ENCODE measurements around the gene WDR93. TPM values are rescaled to one million over a fixed set of nuclear protein-coding genes. Genes with fewer than 3 reads are reported as not detected.

The WDR93 gene
- total and polyA plus RNA-seq, 4 donors, result 0.08 TPM; not detected in 2

DNA sequence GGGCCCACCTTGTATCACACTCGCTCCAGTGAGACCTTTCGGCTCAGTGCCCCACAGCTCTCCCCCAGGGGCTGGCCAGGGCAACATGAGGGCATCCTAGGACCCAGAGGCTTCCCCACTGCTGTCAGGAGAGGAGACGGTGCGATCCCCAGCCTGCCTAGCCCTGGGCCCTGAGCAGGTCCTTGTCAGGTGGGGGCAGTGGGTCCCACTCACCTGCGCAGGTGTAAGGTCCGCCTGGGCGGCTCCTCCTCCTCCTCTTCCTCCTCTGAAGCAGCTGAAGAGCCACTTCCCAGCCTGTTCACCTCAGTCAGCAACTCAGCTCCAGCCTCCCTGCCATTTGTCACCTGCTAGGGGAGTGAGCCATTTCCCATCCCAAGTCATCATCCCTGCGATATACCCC is 44.9 kb upstream of the WDR93 start:
- 97% methylated on average over 8 of the region's 8 CpGs for WGBS
- TF ChIP-seq HNF4A (conservative IDR thresholded peaks at IDR 0.05) (no peak), YY1 (IDR thresholded peaks at IDR 0.05) (no peak), HNF4G (IDR thresholded peaks at IDR 0.05) (no peak), FOXA2 (IDR thresholded peaks at IDR 0.05) (no peak), RAD21 (IDR thresholded peaks at IDR 0.05) (no peak), JUND (IDR thresholded peaks at IDR 0.05) (no peak), FOXA1 (IDR thresholded peaks at IDR 0.05) (no peak), GABPA (IDR thresholded peaks at IDR 0.05 in 1 of 2, conservative IDR thresholded peaks at IDR 0.05 in 1 of 2) (no peak), EGR1 (IDR thresholded peaks at IDR 0.05; ENCODE audit: low read depth in 2 of 2) (no peak), SP1 (IDR thresholded peaks at IDR 0.05) (no peak)
- TF ChIP-seq, protein P1, sequence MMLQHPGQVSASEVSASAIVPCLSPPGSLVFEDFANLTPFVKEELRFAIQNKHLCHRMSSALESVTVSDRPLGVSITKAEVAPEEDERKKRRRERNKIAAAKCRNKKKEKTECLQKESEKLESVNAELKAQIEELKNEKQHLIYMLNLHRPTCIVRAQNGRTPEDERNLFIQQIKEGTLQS (IDR thresholded peaks at IDR 0.05), result no peak
- Histone ChIP-seq H3K9me3 (ENCODE audit: control insufficient read depth in 4 of 4, low read length in 3 of 4) (no peaks in the 10 kb centered on the region), H3K9ac (ENCODE audit: low read depth in 1 of 2, low read length in 2 of 2) (no peak overlapping the region), H3K4me3 (ENCODE audit: low read depth in 1 of 3, low read length in 3 of 3) (no peak overlapping the region), H3K36me3 (ENCODE audit: control insufficient read depth in 4 of 4, insufficient read depth in 3 of 4, low read depth in 1 of 4, low read length in 3 of 4) (no peaks in the 10 kb centered on the region), H3K27ac (ENCODE audit: low read depth in 1 of 2, low read length in 2 of 2) (no peak overlapping the region), H3K27me3 (ENCODE audit: control insufficient read depth in 4 of 4, insufficient read depth in 4 of 4, low read length in 3 of 4) (no peaks in the 10 kb centered on the region), H3K4me1 (ENCODE audit: control insufficient read depth in 4 of 4, insufficient read depth in 4 of 4, low read length in 3 of 4) (peaks cover 3 to 9% (median 4%) of the 10 kb centered on the region in 4 donors)
- DNase-seq (ENCODE audit: low spot score), result no peak

DNA sequence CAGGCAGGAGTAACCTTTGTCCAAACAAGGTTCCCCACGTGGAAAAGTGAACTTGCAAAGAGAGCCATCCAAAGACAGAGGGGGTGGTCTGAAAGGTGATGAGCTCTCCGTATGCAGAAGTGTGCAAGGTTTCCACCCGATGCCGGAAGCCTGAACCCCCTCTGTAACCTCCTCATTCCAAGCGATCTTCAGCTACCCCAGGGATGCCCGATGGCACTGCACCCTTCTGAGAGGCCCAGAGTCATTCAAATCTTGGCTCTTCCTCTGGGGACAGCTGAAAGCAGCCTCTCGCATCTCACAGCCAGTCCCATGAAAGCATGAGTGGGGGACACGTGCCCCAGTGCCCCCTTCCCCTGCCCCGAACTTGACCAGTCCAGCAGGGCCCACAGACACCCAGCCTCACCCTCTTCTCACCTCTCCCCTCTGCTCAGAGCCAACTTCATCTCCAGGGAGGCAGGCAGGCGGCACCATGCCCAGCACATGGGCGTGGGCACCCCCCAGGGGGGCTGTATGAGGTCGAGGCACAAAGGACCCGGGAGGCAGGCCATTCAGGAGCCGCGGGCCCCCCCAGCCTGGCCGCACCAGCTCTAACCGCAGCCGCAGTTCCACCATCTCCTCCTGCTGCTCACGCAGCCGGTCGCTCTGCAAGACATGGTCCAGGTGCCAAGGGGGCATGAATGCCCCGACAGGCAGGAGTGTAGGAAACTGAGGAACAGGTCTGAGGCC is 44.0 kb upstream of the WDR93 start:
- H3K27me3 ChIP-seq (ENCODE audit: control insufficient read depth in 4 of 4, insufficient read depth in 4 of 4, low read length in 3 of 4), result no peaks in the 10 kb centered on the region
- TF ChIP-seq, protein P2, sequence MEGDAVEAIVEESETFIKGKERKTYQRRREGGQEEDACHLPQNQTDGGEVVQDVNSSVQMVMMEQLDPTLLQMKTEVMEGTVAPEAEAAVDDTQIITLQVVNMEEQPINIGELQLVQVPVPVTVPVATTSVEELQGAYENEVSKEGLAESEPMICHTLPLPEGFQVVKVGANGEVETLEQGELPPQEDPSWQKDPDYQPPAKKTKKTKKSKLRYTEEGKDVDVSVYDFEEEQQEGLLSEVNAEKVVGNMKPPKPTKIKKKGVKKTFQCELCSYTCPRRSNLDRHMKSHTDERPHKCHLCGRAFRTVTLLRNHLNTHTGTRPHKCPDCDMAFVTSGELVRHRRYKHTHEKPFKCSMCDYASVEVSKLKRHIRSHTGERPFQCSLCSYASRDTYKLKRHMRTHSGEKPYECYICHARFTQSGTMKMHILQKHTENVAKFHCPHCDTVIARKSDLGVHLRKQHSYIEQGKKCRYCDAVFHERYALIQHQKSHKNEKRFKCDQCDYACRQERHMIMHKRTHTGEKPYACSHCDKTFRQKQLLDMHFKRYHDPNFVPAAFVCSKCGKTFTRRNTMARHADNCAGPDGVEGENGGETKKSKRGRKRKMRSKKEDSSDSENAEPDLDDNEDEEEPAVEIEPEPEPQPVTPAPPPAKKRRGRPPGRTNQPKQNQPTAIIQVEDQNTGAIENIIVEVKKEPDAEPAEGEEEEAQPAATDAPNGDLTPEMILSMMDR (IDR thresholded peaks at IDR 0.05; ENCODE audit: low read depth, low read length, missing input control), result no peak
- TF ChIP-seq, protein P1 (IDR thresholded peaks at IDR 0.05), result no peak
- no peak for TF ChIP-seq RAD21 (IDR thresholded peaks at IDR 0.05)
- no peak for TF ChIP-seq EGR1 (IDR thresholded peaks at IDR 0.05; ENCODE audit: low read depth in 2 of 2)
- no peak for TF ChIP-seq FOXA2 (IDR thresholded peaks at IDR 0.05)
- TF ChIP-seq TAF1 (conservative IDR thresholded peaks at IDR 0.05), result no peak
- TF ChIP-seq, protein P3, sequence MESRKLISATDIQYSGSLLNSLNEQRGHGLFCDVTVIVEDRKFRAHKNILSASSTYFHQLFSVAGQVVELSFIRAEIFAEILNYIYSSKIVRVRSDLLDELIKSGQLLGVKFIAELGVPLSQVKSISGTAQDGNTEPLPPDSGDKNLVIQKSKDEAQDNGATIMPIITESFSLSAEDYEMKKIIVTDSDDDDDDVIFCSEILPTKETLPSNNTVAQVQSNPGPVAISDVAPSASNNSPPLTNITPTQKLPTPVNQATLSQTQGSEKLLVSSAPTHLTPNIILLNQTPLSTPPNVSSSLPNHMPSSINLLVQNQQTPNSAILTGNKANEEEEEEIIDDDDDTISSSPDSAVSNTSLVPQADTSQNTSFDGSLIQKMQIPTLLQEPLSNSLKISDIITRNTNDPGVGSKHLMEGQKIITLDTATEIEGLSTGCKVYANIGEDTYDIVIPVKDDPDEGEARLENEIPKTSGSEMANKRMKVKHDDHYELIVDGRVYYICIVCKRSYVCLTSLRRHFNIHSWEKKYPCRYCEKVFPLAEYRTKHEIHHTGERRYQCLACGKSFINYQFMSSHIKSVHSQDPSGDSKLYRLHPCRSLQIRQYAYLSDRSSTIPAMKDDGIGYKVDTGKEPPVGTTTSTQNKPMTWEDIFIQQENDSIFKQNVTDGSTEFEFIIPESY (IDR thresholded peaks at IDR 0.05), result no peak
- TF ChIP-seq, protein P4, sequence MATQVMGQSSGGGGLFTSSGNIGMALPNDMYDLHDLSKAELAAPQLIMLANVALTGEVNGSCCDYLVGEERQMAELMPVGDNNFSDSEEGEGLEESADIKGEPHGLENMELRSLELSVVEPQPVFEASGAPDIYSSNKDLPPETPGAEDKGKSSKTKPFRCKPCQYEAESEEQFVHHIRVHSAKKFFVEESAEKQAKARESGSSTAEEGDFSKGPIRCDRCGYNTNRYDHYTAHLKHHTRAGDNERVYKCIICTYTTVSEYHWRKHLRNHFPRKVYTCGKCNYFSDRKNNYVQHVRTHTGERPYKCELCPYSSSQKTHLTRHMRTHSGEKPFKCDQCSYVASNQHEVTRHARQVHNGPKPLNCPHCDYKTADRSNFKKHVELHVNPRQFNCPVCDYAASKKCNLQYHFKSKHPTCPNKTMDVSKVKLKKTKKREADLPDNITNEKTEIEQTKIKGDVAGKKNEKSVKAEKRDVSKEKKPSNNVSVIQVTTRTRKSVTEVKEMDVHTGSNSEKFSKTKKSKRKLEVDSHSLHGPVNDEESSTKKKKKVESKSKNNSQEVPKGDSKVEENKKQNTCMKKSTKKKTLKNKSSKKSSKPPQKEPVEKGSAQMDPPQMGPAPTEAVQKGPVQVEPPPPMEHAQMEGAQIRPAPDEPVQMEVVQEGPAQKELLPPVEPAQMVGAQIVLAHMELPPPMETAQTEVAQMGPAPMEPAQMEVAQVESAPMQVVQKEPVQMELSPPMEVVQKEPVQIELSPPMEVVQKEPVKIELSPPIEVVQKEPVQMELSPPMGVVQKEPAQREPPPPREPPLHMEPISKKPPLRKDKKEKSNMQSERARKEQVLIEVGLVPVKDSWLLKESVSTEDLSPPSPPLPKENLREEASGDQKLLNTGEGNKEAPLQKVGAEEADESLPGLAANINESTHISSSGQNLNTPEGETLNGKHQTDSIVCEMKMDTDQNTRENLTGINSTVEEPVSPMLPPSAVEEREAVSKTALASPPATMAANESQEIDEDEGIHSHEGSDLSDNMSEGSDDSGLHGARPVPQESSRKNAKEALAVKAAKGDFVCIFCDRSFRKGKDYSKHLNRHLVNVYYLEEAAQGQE (IDR thresholded peaks at IDR 0.05), result no peak
- TF ChIP-seq SP1 (IDR thresholded peaks at IDR 0.05), result no peak
- no peak for TF ChIP-seq HNF4G (IDR thresholded peaks at IDR 0.05)
- TF ChIP-seq, protein P5, sequence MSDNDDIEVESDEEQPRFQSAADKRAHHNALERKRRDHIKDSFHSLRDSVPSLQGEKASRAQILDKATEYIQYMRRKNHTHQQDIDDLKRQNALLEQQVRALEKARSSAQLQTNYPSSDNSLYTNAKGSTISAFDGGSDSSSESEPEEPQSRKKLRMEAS (IDR thresholded peaks at IDR 0.05), result no peak
- TF ChIP-seq NR2F2 (IDR thresholded peaks at IDR 0.05), result no peak
- no peak for TF ChIP-seq YY1 (IDR thresholded peaks at IDR 0.05)
- no peak for TF ChIP-seq FOXA1 (IDR thresholded peaks at IDR 0.05)

More for the DNA sequence above, 44.0 kb upstream of the WDR93 start:
- H3K4me1 ChIP-seq (ENCODE audit: control insufficient read depth in 4 of 4, insufficient read depth in 4 of 4, low read length in 3 of 4), result peaks cover 3 to 9% (median 4%) of the 10 kb centered on the region in 4 donors
- H3K9ac ChIP-seq (ENCODE audit: low read depth in 1 of 2, low read length in 2 of 2), result no peak overlapping the region
- no peak overlapping the region for H3K4me3 ChIP-seq (ENCODE audit: low read depth in 1 of 3, low read length in 3 of 3)
- no peaks in the 10 kb centered on the region for H3K36me3 ChIP-seq (ENCODE audit: control insufficient read depth in 4 of 4, insufficient read depth in 3 of 4, low read depth in 1 of 4, low read length in 3 of 4)
- 80% methylated on average over 22 of the region's 22 CpGs for WGBS
- DNase-seq (ENCODE audit: low spot score), result no peak
- H3K27ac ChIP-seq (ENCODE audit: low read depth in 1 of 2, low read length in 2 of 2), result no peak overlapping the region
- no peaks in the 10 kb centered on the region for H3K9me3 ChIP-seq (ENCODE audit: control insufficient read depth in 4 of 4, low read length in 3 of 4)
